IMR-90 (cell line): ENCODE results near the gene PLXNA4.
"Not testable (repeated sequence)": the region's sequence is repeated elsewhere in the genome, so short reads cannot be mapped to it uniquely, and the experiment has no call there.

Experiments
- CEBPB ChIP-seq: IDR thresholded peaks from 2 replicates; pipeline ENCODE4 v1.6.1; 2012; ENCODE audit warnings: low read depth, low read length, improper control_type of control experiment
- CTCF ChIP-seq: conservative IDR thresholded peaks from 2 replicates; pipeline ENCODE4 v1.5.1; 2012; ENCODE audit warnings: mild to moderate bottlenecking, low read depth, low read length, improper control_type of control experiment
- MXI1 ChIP-seq: IDR thresholded peaks from 2 replicates; pipeline ENCODE4 v1.6.1; 2012; ENCODE audit warnings: low read depth, mild to moderate bottlenecking, low read length, moderate library complexity, borderline replicate concordance
- POLR2A ChIP-seq: IDR thresholded peaks from 2 replicates; pipeline ENCODE4 v1.6.1; 2012; ENCODE audit warnings: mild to moderate bottlenecking, low read depth, low read length
- RAD21 ChIP-seq: IDR thresholded peaks from 2 replicates; pipeline ENCODE4 v1.6.1; 2012; ENCODE audit warnings: low read length, improper control_type of control experiment
- SMC3 ChIP-seq: fragments of 150-350 bp; IDR thresholded peaks from 2 replicates; pipeline ENCODE4 v1.6.1; 2016; ENCODE audit warnings: low read depth, mild to moderate bottlenecking, antibody characterized with exemption, low read length, moderate library complexity

GRCh38 chr7:132165695-132166094 is 410.6 kb downstream of the PLXNA4 start:
- TF ChIP-seq CEBPB, CTCF, RAD21, MXI1, SMC3, POLR2A: not testable (repeated sequence)
